Colonic mucosa (tissue), 4 donors: Measurements from ENCODE around the gene TEX36. TPM values are rescaled to one million over a fixed set of nuclear protein-coding genes. Genes with fewer than 3 reads are reported as not detected.
"Not testable (repeated sequence)": the region's sequence is repeated elsewhere in the genome, so short reads cannot be mapped to it uniquely, and the experiment has no call there.

Experiments used
- DNase-seq: peaks from one replicate; pipeline ENCODE4 v3.0.0-alpha.2; 2020
- H3K27ac ChIP-seq: fragments of 200-600 bp; one replicate; pipeline ENCODE4 v1.8.0; 2021
- H3K27me3 ChIP-seq: fragments of 200-600 bp; one replicate; pipeline ENCODE4 v1.8.0; 2021
- H3K36me3 ChIP-seq: fragments of 200-600 bp; one replicate; pipeline ENCODE4 v1.8.0; 2021
- H3K4me1 ChIP-seq: fragments of 200-600 bp; one replicate; pipeline ENCODE4 v1.8.0; 2021; ENCODE audit warnings: mild to moderate bottlenecking
- H3K4me3 ChIP-seq: fragments of 200-600 bp; one replicate; pipeline ENCODE4 v1.8.0; 2021
- H3K9ac ChIP-seq, 2 donors: one replicate each; pipeline ENCODE4 v1.7.0; 2013; ENCODE audit warnings: control low read depth in 2 of 2, low read depth in 2 of 2, low read length in 2 of 2
- H3K9me3 ChIP-seq: fragments of 200-600 bp; one replicate; pipeline ENCODE4 v1.8.0; 2021
- CTCF ChIP-seq: fragments of 200-600 bp; IDR thresholded peaks from one replicate; pipeline ENCODE4 v1.8.0; 2022; ENCODE audit warnings: antibody characterized with exemption, mild to moderate bottlenecking
- intact Hi-C: fragments of 100-400 bp; cut with DNase I; formaldehyde crosslinking; loops from one replicate; pipeline ENCODE4 v1.14.1; 2022
- total RNA-seq, 2 donors: library from RNA; stranded (reverse); fragmentation: NEBNext Ultra II Directional in 1 of 2; extraction: Animal tissue kit (Norgen Biotek cat#: 25700) in 1 of 2; gene quantifications; one replicate each; pipeline ENCODE4 v1.2.1, GENCODE V29; 2021
- donor health status: healthy.
- donor health status: DM: no; HTN: no; CAD: no.
- donor health status: DM: no; HTN: no; CAD: no.

TEX36 gene
- total RNA-seq, 2 donors from 2014 or later = not detected

DNA sequence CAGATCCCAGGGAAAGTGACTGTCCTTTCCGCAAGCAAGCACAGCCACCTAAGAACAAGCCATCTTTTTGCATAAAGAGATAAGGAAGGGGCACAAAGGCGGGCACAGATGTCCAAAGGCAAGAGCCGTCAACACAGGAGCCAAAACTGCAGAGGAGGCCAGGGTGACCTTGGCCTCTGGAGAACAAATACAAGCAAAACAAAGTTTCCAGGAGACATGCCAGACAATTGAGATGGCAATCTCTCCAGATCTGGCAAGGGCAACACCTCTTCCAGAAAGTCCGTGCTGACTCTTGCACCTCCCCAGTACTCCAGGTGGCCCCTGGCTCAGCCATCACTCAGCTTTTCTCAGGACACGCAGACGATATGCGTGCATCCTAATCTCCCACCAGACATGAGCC lies 58.2 kb downstream of the TEX36 start:
- H3K27ac ChIP-seq = no peak overlapping the region
- no peak for TF ChIP-seq CTCF
- no peaks in the 10 kb centered on the region for H3K9me3 ChIP-seq
- H3K27me3 ChIP-seq = no peaks in the 10 kb centered on the region
- no peak for DNase-seq
- H3K36me3 ChIP-seq = no peaks in the 10 kb centered on the region
- H3K4me3 ChIP-seq = no peak overlapping the region
- H3K4me1 ChIP-seq = no peaks in the 10 kb centered on the region
- H3K9ac ChIP-seq = no peak overlapping the region
- intact Hi-C loops = no loop called here

DNA sequence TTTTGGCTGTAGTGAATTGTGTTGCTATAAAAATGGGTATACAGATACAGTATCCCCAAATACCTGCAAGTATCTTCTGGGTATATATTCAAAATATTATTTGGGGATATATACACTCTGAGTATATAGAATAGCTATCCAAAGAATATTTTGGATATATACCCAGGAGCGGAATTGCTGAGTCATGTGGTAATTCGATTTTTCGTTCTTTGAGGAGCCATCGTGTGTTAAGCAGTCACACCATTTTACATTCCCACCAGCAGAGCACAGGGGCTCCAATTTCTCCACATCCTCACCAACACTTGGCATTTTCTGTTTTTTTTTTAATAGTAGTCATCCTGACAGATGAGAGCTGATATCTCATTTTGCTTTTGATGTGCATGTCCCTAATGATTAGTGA lies 61.9 kb downstream of the TEX36 start:
- no peak overlapping the region for H3K9ac ChIP-seq
- DNase-seq = no peak
- intact Hi-C loops = no loop called here
- no peaks in the 10 kb centered on the region for H3K4me1 ChIP-seq
- H3K27ac ChIP-seq = no peak overlapping the region
- no peak overlapping the region for H3K4me3 ChIP-seq
- H3K9me3 ChIP-seq = no peaks in the 10 kb centered on the region
- no peaks in the 10 kb centered on the region for H3K36me3 ChIP-seq
- H3K27me3 ChIP-seq = no peaks in the 10 kb centered on the region
- TF ChIP-seq CTCF = no peak

- H3K27me3 ChIP-seq = no peaks in the 10 kb centered on the region
- no peak overlapping the region for H3K4me3 ChIP-seq
- no peak for DNase-seq
- no peak for TF ChIP-seq CTCF
- no peak overlapping the region for H3K9ac ChIP-seq
- no peaks in the 10 kb centered on the region for H3K9me3 ChIP-seq
- no peaks in the 10 kb centered on the region for H3K36me3 ChIP-seq
- no peak overlapping the region for H3K27ac ChIP-seq
- no peaks in the 10 kb centered on the region for H3K4me1 ChIP-seq
- intact Hi-C loops = no loop called here
Observed at GRCh38 chr10:125620401-125620800, 62.6 kb downstream of the TEX36 start.

DNA sequence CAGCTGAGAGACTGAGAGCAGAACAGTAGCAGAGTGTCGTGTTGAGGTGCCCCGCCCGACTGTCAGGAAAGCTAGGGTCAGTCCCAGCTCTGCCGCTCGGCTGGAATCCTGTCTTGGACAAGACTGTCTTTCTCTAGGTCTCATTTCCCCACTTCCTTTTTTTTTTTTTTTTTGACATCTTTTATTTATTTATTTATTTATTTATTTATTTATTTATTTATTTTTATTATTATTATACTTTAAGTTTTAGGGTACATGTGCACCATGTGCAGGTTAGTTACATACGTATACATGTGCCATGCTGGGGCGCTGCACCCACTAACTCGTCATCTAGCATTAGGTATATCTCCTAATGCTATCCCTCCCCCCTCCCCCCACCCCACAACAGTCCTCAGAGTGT lies 69.9 kb downstream of the TEX36 start:
- intact Hi-C loops, H3K4me1 ChIP-seq, H3K9me3 ChIP-seq, H3K27ac ChIP-seq, DNase-seq, H3K27me3 ChIP-seq, H3K9ac ChIP-seq, H3K4me3 ChIP-seq, H3K36me3 ChIP-seq: not testable (repeated sequence)

GRCh38 chr10:125611756-125612155 lies 71.2 kb downstream of the TEX36 start:
- intact Hi-C loops = no loop called here
- no peak for TF ChIP-seq CTCF

DNA sequence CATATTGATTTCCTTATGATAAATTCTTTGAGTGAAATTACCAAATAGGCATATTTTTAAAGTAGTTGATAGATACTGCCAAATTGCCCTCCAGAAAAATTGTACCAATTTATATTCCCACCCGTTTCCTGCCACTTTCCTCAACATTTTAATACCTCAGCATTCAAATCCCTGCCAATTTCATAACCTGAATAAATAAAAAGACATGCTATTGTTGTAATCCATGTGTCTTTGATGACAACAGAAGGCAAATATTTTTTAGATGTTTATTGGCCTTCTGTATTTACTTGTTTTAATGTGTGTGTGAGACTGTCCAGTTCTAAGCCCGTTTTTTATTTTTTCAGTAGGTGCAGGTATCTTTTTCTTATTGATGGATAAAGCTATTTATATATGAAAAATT lies 71.7 kb downstream of the TEX36 start:
- H3K9ac ChIP-seq = no peak overlapping the region
- no peaks in the 10 kb centered on the region for H3K27me3 ChIP-seq
- no peak for TF ChIP-seq CTCF
- intact Hi-C loops = no loop called here
- no peak overlapping the region for H3K27ac ChIP-seq
- H3K4me3 ChIP-seq = no peak overlapping the region
- H3K4me1 ChIP-seq = no peaks in the 10 kb centered on the region
- H3K9me3 ChIP-seq = no peaks in the 10 kb centered on the region
- H3K36me3 ChIP-seq = no peaks in the 10 kb centered on the region
- no peak for DNase-seq

More at GRCh38 chr10:125611756-125612155, 71.2 kb downstream of the TEX36 start:
- H3K36me3 ChIP-seq = no peaks in the 10 kb centered on the region
- no peak overlapping the region for H3K9ac ChIP-seq
- H3K4me1 ChIP-seq = no peaks in the 10 kb centered on the region
- H3K9me3 ChIP-seq = no peaks in the 10 kb centered on the region
- H3K4me3 ChIP-seq = no peak overlapping the region
- H3K27ac ChIP-seq = no peak overlapping the region
- no peak for DNase-seq
- H3K27me3 ChIP-seq = no peaks in the 10 kb centered on the region
